Middle frontal gyrus (tissue), 1 donor: ENCODE data around the gene PLXND1.

ENCODE experiments used
- DNase-seq: peaks from one replicate; pipeline ENCODE4 v3.0.0-alpha.2; 2015; ENCODE audit warnings: low spot score; ENCODE audit errors: extremely low spot score

The PLXND1 gene

GRCh38 chr3:129507181-129507831 lies 99.2 kb downstream of the PLXND1 start:
- peak; percentile 47 for DNase-seq

GRCh38 chr3:129506231-129506742 lies 100.2 kb downstream of the PLXND1 start:
- DNase-seq, result no peak

- DNase-seq, result no peak
Observed at GRCh38 chr3:129505341-129505740, 101.1 kb downstream of the PLXND1 start.
